Cardiac muscle cell (in vitro differentiated cells and primary cell): Measurements from ENCODE around the gene TIGD7. TPM values are rescaled to one million over a fixed set of nuclear protein-coding genes. Genes with fewer than 3 reads are reported as not detected.

ENCODE experiments used
- DNase-seq, 2 donors: peaks; one replicate each; pipeline versions ENCODE4 v3.0.0 to v3.0.0-alpha.2; 2010 to 2017; ENCODE audit warnings: low read depth in 1 of 2, low spot score in 1 of 2
- H3K27ac ChIP-seq: fragments of 200-600 bp; sonication (generic); 2 replicates; pipeline ENCODE4 v1.5.1; 2016
- H3K27me3 ChIP-seq: fragments of 200-600 bp; sonication (generic); 2 replicates; pipeline ENCODE4 v1.6.0; 2016; ENCODE audit warnings: control low read depth
- H3K36me3 ChIP-seq: fragments of 200-600 bp; sonication (generic); 2 replicates; pipeline ENCODE4 v1.5.1; 2016; ENCODE audit warnings: control low read depth
- H3K4me1 ChIP-seq: fragments of 200-600 bp; sonication (generic); 2 replicates; pipeline ENCODE4 v1.8.1; 2017; ENCODE audit warnings: low read depth, mild to moderate bottlenecking, mixed run types
- H3K4me3 ChIP-seq: fragments of 200-600 bp; sonication (generic); 2 replicates; pipeline ENCODE4 v1.5.1; 2016; ENCODE audit warnings: mild to moderate bottlenecking
- H3K9me3 ChIP-seq: fragments of 200-600 bp; sonication (generic); 2 replicates; pipeline ENCODE4 v1.5.1; 2017; ENCODE audit warnings: low read depth, mild to moderate bottlenecking, control low read depth
- polyA plus RNA-seq: library from polyadenylated mRNA; unstranded; fragments of >200 nt; fragmentation: Nextera tagmentation; extraction: Ambion mirVana; gene quantifications from 2 replicates; pipeline ENCODE4 v1.2.1, GENCODE V29; 2016
- total RNA-seq: library from RNA; depleted of rRNA; stranded (reverse); fragments of >200 nt; gene quantifications from 2 replicates; pipeline ENCODE4 v1.2.3, GENCODE V29; 2016
- TF ChIP-seq, protein P1 (sequence below): IDR thresholded peaks from 2 replicates; pipeline ENCODE4 v1.5.1; 2012; ENCODE audit warnings: low read depth, mild to moderate bottlenecking, low read length

Gene TIGD7, protein sequence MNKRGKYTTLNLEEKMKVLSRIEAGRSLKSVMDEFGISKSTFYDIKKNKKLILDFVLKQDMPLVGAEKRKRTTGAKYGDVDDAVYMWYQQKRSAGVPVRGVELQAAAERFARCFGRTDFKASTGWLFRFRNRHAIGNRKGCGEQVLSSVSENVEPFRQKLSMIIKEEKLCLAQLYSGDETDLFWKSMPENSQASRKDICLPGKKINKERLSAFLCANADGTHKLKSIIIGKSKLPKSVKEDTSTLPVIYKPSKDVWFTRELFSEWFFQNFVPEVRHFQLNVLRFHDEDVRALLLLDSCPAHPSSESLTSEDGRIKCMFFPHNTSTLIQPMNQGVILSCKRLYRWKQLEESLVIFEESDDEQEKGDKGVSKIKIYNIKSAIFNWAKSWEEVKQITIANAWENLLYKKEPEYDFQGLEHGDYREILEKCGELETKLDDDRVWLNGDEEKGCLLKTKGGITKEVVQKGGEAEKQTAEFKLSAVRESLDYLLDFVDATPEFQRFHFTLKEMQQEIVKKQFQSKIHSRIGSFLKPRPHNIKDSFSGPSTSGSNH
- total RNA-seq (8.4 and 10.8 TPM in 2 replicates), polyA plus RNA-seq (11.0 and 12.5 TPM in 2 replicates)

DNA sequence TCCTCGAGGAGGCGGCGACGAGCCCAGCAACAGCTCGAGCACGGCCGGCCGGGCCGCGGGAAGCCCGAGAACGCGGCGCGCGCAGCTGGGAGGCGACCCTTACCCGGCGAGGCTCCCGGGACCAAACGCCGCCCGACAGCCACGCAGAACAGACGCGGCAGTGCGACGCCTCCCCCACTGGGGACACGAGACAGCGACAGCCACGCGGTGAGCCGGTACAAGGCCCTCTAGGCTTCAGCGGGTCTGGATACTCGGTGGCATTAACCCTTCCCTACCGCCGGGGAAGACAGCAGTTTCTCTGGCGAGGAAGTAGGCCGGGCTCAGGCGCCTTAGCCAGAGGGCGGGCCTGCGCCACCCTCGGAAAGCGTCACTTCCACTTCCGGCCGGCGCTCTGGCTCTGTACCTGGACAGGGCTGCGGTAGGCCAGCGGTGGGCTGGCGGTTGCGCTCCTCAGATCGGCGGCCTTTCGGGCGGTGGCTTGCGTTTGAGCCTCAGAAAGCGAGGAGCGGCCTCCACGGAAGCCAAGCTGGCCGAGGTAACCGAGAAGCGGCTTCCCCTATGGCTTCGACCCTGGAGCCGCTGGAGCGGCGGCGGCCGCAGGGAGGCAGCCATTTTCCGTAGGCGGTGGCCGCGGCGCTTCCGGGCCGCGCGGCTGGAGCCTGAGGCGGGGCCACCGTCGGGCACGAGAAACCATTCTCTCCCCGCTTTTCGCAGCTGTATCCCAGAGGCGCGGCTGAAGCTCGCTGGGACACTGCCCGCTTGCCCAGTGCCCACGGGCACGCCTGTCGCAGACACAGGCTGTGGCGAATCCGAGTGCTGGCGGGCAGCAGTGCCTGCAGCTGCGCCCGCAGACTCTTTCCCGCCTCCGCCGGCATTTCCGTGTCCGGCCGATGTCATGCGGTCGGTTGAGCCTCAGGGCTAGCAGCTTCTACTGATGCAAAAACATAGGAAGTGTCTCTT lies at the start of gene TIGD7, which contains the start of gene ZNF75A:
TIGD7 (minus strand) TSS at position 322 of the 960 bp plus-strand sequence. CDS start 4,816 bp downstream, outside the sequence.
ZNF75A (plus strand) TSS at position 389 of the 960 bp plus-strand sequence. CDS start 2,932 bp downstream, outside the sequence.
- no peaks in the 10 kb centered on the region for H3K9me3 ChIP-seq

DNA sequence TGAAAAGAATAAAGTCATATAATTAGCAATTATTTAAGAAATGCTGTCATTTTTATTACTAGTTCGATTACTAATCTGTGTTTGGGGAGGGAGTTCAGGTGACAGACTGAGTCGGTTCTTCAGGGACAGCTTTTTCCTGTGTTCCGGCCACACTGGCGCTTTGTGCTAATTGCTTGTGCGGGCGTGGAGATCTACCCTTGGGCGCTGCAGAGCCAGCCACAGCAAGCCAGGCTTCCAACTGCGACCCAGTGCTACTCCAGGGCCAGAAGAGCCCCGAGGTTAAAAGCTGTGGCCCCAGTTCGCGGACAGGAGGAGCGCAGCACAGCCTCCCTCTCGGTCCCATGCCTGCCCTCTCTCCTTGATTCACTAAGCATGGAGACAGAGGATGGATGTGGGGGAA lies 43.9 kb upstream of the TIGD7 start:
- Histone ChIP-seq H3K27me3 (no peaks in the 10 kb centered on the region), H3K36me3 (no peaks in the 10 kb centered on the region), H3K27ac (peak overlapping the region; percentile 94), H3K4me3 (no peak overlapping the region), H3K9me3 (no peaks in the 10 kb centered on the region), H3K4me1 (peaks cover 16% of the 10 kb centered on the region)
- TF ChIP-seq, protein P1, sequence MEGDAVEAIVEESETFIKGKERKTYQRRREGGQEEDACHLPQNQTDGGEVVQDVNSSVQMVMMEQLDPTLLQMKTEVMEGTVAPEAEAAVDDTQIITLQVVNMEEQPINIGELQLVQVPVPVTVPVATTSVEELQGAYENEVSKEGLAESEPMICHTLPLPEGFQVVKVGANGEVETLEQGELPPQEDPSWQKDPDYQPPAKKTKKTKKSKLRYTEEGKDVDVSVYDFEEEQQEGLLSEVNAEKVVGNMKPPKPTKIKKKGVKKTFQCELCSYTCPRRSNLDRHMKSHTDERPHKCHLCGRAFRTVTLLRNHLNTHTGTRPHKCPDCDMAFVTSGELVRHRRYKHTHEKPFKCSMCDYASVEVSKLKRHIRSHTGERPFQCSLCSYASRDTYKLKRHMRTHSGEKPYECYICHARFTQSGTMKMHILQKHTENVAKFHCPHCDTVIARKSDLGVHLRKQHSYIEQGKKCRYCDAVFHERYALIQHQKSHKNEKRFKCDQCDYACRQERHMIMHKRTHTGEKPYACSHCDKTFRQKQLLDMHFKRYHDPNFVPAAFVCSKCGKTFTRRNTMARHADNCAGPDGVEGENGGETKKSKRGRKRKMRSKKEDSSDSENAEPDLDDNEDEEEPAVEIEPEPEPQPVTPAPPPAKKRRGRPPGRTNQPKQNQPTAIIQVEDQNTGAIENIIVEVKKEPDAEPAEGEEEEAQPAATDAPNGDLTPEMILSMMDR = no peak
- peak in 1 of 2 donors; percentile 16 for DNase-seq

More for the DNA sequence above, at the start of gene TIGD7, which contains the start of gene ZNF75A:
- TF ChIP-seq, protein P1 = peak; percentile 22
- H3K4me3 ChIP-seq = peak within 1 kb of the TSS; percentile 47
- H3K36me3 ChIP-seq = peaks cover 8% of the 10 kb centered on the region
- no peaks in the 10 kb centered on the region for H3K27me3 ChIP-seq
- DNase-seq = peak; percentile 93 to 94
- peak within 1 kb of the TSS; percentile 92 for H3K27ac ChIP-seq
- H3K4me1 ChIP-seq = peaks cover 7% of the 10 kb centered on the region

DNA sequence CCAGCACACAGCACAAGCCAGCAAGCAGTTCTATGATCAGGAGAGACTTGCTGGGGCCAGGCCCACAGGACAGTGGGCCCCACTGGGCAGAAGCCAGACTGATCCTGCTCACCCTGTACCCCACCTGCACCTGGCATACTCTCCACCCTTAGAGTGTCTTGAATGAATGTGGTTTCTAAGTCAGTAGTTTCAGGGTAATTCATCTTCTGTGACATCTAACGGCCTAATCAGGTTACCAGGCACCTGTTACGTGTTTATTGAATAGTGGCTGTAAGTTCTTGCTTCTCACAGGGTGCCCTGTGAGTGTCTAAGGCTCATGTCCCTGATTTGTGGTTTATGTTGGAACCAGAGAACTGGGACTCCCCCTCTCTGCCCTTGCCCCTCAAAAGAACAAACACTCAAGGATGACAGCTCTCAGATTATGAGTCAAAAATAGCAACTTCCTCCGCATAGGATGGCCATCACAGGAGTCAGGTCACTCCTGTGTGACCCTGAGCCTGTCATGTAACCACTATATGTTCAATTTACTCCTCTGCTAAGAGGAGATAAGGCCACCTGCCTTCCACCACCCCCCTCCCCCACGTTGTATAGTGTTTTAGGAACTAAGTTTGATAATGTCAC lies 43.4 kb upstream of the TIGD7 start:
- peak overlapping the region; percentile 94 for H3K27ac ChIP-seq
- TF ChIP-seq, protein P1 = no peak
- no peaks in the 10 kb centered on the region for H3K9me3 ChIP-seq
- no peak overlapping the region for H3K4me3 ChIP-seq
- peaks cover 16% of the 10 kb centered on the region for H3K4me1 ChIP-seq
- no peaks in the 10 kb centered on the region for H3K27me3 ChIP-seq
- DNase-seq = peak in 1 of 2 donors; percentile 70
- H3K36me3 ChIP-seq = no peaks in the 10 kb centered on the region

DNA sequence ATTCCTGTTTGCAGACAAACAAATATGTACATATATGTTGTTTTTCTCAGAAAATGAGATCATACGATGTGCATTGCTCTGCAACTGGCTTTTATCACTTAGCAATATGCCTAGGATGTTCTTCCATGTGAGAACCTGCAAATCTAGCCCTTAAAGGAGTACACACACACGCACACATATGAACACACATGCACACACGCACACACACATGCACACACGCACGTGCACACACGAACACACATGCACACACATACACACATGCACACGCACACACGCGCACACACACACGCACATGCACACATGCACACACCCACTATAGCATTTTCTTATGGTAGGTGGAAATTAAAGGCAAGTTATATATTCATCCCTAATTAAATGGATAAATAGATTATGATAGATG lies 42.4 kb upstream of the TIGD7 start:
- Histone ChIP-seq H3K9me3 (no peaks in the 10 kb centered on the region), H3K36me3 (no peaks in the 10 kb centered on the region), H3K27ac (peak overlapping the region; percentile 94), H3K4me3 (no peak overlapping the region), H3K4me1 (peaks cover 16% of the 10 kb centered on the region), H3K27me3 (no peaks in the 10 kb centered on the region)
- TF ChIP-seq, protein P1 = no peak
- no peak for DNase-seq

DNA sequence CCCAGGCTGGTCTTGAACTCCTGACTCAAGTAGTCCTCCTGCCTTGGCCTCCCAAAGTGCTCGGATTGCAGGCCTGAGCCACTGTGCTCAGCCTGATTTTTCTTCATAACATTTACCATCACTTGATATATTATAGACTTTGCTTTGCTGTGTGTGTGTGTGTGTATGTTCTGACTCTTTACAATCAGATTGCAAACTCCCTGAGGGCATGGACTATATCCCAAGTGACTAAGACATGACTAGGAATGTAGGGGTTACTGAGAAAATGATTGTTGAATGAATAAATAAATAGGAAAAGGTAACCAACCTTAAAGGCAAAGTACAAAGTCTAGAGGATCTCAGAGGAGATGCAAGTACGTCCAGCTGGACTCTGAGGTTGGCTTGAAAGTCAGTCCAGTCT lies 40.8 kb upstream of the TIGD7 start:
- Histone ChIP-seq H3K36me3 (no peaks in the 10 kb centered on the region), H3K4me3 (no peak overlapping the region), H3K27ac (no peak overlapping the region), H3K4me1 (peaks cover 16% of the 10 kb centered on the region), H3K9me3 (no peaks in the 10 kb centered on the region), H3K27me3 (no peaks in the 10 kb centered on the region)
- TF ChIP-seq, protein P1 = no peak
- DNase-seq = no peak
